B cell (primary cell): ENCODE results near the gene ZNF335.

Experiments used
- CTCF ChIP-seq: fragments of 200-600 bp; IDR thresholded peaks from one replicate; pipeline ENCODE4 v1.8.0; 2022; ENCODE audit warnings: antibody characterized with exemption, mild to moderate bottlenecking
- EZH2 ChIP-seq: IDR thresholded peaks from 2 replicates; pipeline ENCODE4 v1.6.1; 2012; ENCODE audit warnings: borderline replicate concordance, low read depth, mild to moderate bottlenecking, moderate library complexity, low read length; ENCODE audit not compliant: insufficient read depth, poor library complexity, severe bottlenecking

- TF ChIP-seq CTCF (no peak), EZH2 (no peak)
Observed at GRCh38 chr20:45991616-45992015, 19.6 kb upstream of the ZNF335 start.
